H9 (cell line): ENCODE measurements around the gene DPH5. TPM values are rescaled to one million over a fixed set of nuclear protein-coding genes. Genes with fewer than 3 reads are reported as not detected.

Experiments
- DNase-seq: peaks from one replicate; pipeline ENCODE4 v3.0.0-alpha.2; 2017
- H2AFZ ChIP-seq: one replicate; pipeline ENCODE4 v1.6.1; 2013; ENCODE audit warnings: mild to moderate bottlenecking, low read length, control low read depth, moderate library complexity
- H2AK5ac ChIP-seq: 2 replicates; pipeline ENCODE4 v1.6.1; 2013; ENCODE audit warnings: low read length, control low read depth, mixed read lengths; ENCODE audit not compliant: insufficient read length
- H2BK120ac ChIP-seq: one replicate; pipeline ENCODE4 v1.6.1; 2013; ENCODE audit warnings: low read depth, mild to moderate bottlenecking, low read length, control low read depth, inconsistent platforms; ENCODE audit not compliant: poor library complexity, severe bottlenecking
- H2BK12ac ChIP-seq: 2 replicates; pipeline ENCODE4 v1.6.1; 2013; ENCODE audit warnings: low read length, control low read depth, mixed read lengths, low read depth; ENCODE audit not compliant: insufficient read length
- H2BK15ac ChIP-seq: 2 replicates; pipeline ENCODE4 v1.6.1; 2013; ENCODE audit warnings: low read depth, low read length, control low read depth
- H2BK20ac ChIP-seq: one replicate; pipeline ENCODE4 v1.6.1; 2013; ENCODE audit warnings: low read depth, mild to moderate bottlenecking, low read length, control low read depth, inconsistent platforms; ENCODE audit not compliant: poor library complexity, severe bottlenecking
- H2BK5ac ChIP-seq: 2 replicates; pipeline ENCODE4 v1.6.1; 2013; ENCODE audit warnings: low read length, control low read depth, mixed read lengths; ENCODE audit not compliant: insufficient read length
- H3K14ac ChIP-seq: 2 replicates; pipeline ENCODE4 v1.6.1; 2013; ENCODE audit warnings: low read length, control low read depth; ENCODE audit not compliant: insufficient read depth
- H3K18ac ChIP-seq: 2 replicates; pipeline ENCODE4 v1.6.1; 2013; ENCODE audit warnings: low read depth, mild to moderate bottlenecking, mixed read lengths, low read length, control low read depth; ENCODE audit not compliant: insufficient read length
- H3K23ac ChIP-seq: 2 replicates; pipeline ENCODE4 v1.6.1; 2013; ENCODE audit warnings: low read length, control low read depth, mixed read lengths, low read depth; ENCODE audit not compliant: insufficient read length
- H3K23me2 ChIP-seq: 2 replicates; pipeline ENCODE4 v1.6.1; 2013; ENCODE audit warnings: low read depth, mild to moderate bottlenecking, mixed read lengths, low read length, control low read depth; ENCODE audit not compliant: insufficient read length, poor library complexity, severe bottlenecking
- H3K27ac ChIP-seq: 2 replicates; pipeline ENCODE4 v1.5.1; 2013; ENCODE audit warnings: low read length, control low read depth, mixed read lengths, low read depth; ENCODE audit not compliant: insufficient read length
- H3K27me3 ChIP-seq: 2 replicates; pipeline ENCODE4 v1.6.1; 2013; ENCODE audit warnings: low read length, control low read depth, inconsistent platforms; ENCODE audit not compliant: insufficient read depth
- H3K4ac ChIP-seq: 2 replicates; pipeline ENCODE4 v1.6.1; 2013; ENCODE audit warnings: low read depth, mild to moderate bottlenecking, control low read depth, inconsistent platforms, low read length, moderate library complexity
- H3K4me1 ChIP-seq: 2 replicates; pipeline ENCODE4 v1.6.1; 2013; ENCODE audit warnings: low read length, control low read depth, inconsistent platforms; ENCODE audit not compliant: insufficient read depth
- H3K4me2 ChIP-seq: 2 replicates; pipeline ENCODE4 v1.6.1; 2013; ENCODE audit warnings: low read length, control low read depth, mixed read lengths; ENCODE audit not compliant: insufficient read length, insufficient read depth
- H3K56ac ChIP-seq: 2 replicates; pipeline ENCODE4 v1.6.1; 2013; ENCODE audit warnings: low read depth, mild to moderate bottlenecking, mixed read lengths, low read length, control low read depth; ENCODE audit not compliant: insufficient read length
- H3K79me1 ChIP-seq: 2 replicates; pipeline ENCODE4 v1.6.1; 2013; ENCODE audit warnings: low read depth, mild to moderate bottlenecking, moderate library complexity, low read length, control low read depth, inconsistent platforms; ENCODE audit not compliant: insufficient read depth, poor library complexity, severe bottlenecking
- H3K79me2 ChIP-seq: 2 replicates; pipeline ENCODE4 v1.6.1; 2013; ENCODE audit warnings: low read length, control low read depth, inconsistent platforms; ENCODE audit not compliant: insufficient read depth
- H3K9ac ChIP-seq: 2 replicates; pipeline ENCODE4 v1.6.1; 2013; ENCODE audit warnings: low read length, control low read depth, mixed read lengths; ENCODE audit not compliant: insufficient read length; ENCODE audit errors: extremely low read depth
- H3K9me3 ChIP-seq: one replicate; pipeline ENCODE4 v1.6.1; 2013; ENCODE audit warnings: low read depth, low read length, inconsistent platforms; ENCODE audit not compliant: control insufficient read depth
- H3T11ph ChIP-seq: one replicate; pipeline ENCODE4 v1.6.1; 2013; ENCODE audit warnings: mild to moderate bottlenecking, low read length, control low read depth, inconsistent platforms
- H4K20me1 ChIP-seq: one replicate; pipeline ENCODE4 v1.6.1; 2013; ENCODE audit not compliant: control insufficient read depth, insufficient read length, insufficient read depth
- H4K5ac ChIP-seq: 2 replicates; pipeline ENCODE4 v1.6.1; 2013; ENCODE audit warnings: low read depth, mild to moderate bottlenecking, mixed read lengths, low read length, control low read depth; ENCODE audit not compliant: insufficient read length
- H4K8ac ChIP-seq: replicated peaks from 2 replicates; pipeline ENCODE4 v1.6.1; 2013; ENCODE audit warnings: low read length, control low read depth, mixed read lengths, low read depth; ENCODE audit not compliant: insufficient read length
- H4K91ac ChIP-seq: 2 replicates; pipeline ENCODE4 v1.6.1; 2013; ENCODE audit warnings: low read depth, mild to moderate bottlenecking, moderate library complexity, mixed read lengths, low read length, control low read depth; ENCODE audit not compliant: insufficient read length
- H3K27ac Mint-ChIP-seq, 3 experiments: 2 replicates in 2 of 3; 3 replicates in 1 of 3; pipeline ENCODE4 v1.8.0; 2020 to 2021; ENCODE audit warnings: mixed read lengths in 3 of 3, mild to moderate bottlenecking in 1 of 3, moderate library complexity in 1 of 3
- H3K27me3 Mint-ChIP-seq: 2 replicates; pipeline ENCODE4 v1.8.0; 2021; ENCODE audit warnings: low read depth, mild to moderate bottlenecking, moderate library complexity, mixed read lengths
- H3K36me3 Mint-ChIP-seq, 3 experiments: 2 replicates in 2 of 3; 3 replicates in 1 of 3; pipeline ENCODE4 v1.8.0; 2020 to 2021; ENCODE audit warnings: low read depth in 3 of 3, mixed read lengths in 3 of 3; ENCODE audit not compliant: insufficient read depth in 1 of 3
- H3K4me1 Mint-ChIP-seq, 2 experiments: 2 replicates each; pipeline ENCODE4 v1.8.0; 2020; ENCODE audit warnings: mixed read lengths in 2 of 2
- H3K4me3 Mint-ChIP-seq, 2 experiments: 2 replicates in 1 of 2; 3 replicates in 1 of 2; pipeline ENCODE4 v1.8.0; 2020 to 2021; ENCODE audit warnings: mild to moderate bottlenecking in 2 of 2, mixed read lengths in 2 of 2, moderate library complexity in 1 of 2
- H3K9me3 Mint-ChIP-seq, 2 experiments: 2 replicates in 1 of 2; 3 replicates in 1 of 2; pipeline ENCODE4 v1.8.0; 2020; ENCODE audit warnings: mild to moderate bottlenecking in 2 of 2, mixed read lengths in 2 of 2, moderate library complexity in 1 of 2
- CTCF ChIP-seq: fragments of 200-600 bp; sonication (generic); conservative IDR thresholded peaks from 3 replicates; pipeline ENCODE4 v1.8.0; 2021; ENCODE audit warnings: antibody characterized with exemption, mild to moderate bottlenecking
- WGBS: extraction: QIAGEN DNeasy Blood & Tissue Kit; methylation state at CpG from one replicate; pipeline ENCODE4 v1.1.7; 2013; ENCODE audit warnings: missing lambda C conversion rate, low lambda C conversion rate, mixed read lengths; ENCODE audit not compliant: insufficient read length; ENCODE audit errors: extremely low coverage; 5-methylcytosine and 5-hydroxymethylcytosine counted together
- total RNA-seq: library from RNA; stranded (reverse); gene quantifications from 2 replicates; pipeline ENCODE4 v1.2.1, GENCODE V29; 2021

The DPH5 gene
- total RNA-seq, 1 experiment from 2014 or later: 49.4 TPM

- Histone ChIP-seq H4K91ac (no peak overlapping the region), H3K14ac (no peak overlapping the region), H3K79me2 (no peaks in the 10 kb centered on the region), H2AK5ac (no peak overlapping the region), H3K27me3 (no peaks in the 10 kb centered on the region), H3K4me1 (no peaks in the 10 kb centered on the region), H3K4ac (no peak overlapping the region), H3K27ac (no peak overlapping the region), H3K9me3 (no peaks in the 10 kb centered on the region), H4K5ac (no peak overlapping the region), H2BK120ac (no peak overlapping the region), H3K23me2 (no peaks in the 10 kb centered on the region), H4K8ac (no peak overlapping the region), H3K9ac (no peak overlapping the region), H2BK15ac (no peak overlapping the region), H2BK12ac (no peak overlapping the region), H3K79me1 (no peaks in the 10 kb centered on the region), H3K23ac (no peak overlapping the region), H3K56ac (no peak overlapping the region), H3T11ph (no peak overlapping the region), H2BK5ac (no peak overlapping the region), H3K4me2 (no peak overlapping the region), H2AFZ (no peak overlapping the region), H2BK20ac (no peak overlapping the region), H3K18ac (no peak overlapping the region), H4K20me1 (no peaks in the 10 kb centered on the region)
- Mint-ChIP-seq H3K4me1 (no peaks in the 10 kb centered on the region), H3K4me3 (no peak overlapping the region), H3K27me3 (no peaks in the 10 kb centered on the region), H3K36me3 (0 out of 7 replicates have a peak, but pooled peaks cover 0 to 1% (median 0%) of the 10 kb centered on the region in 3 experiments), H3K27ac (no peak overlapping the region; a peak in 1 of 7 replicates), H3K9me3 (no peaks in the 10 kb centered on the region)
- WGBS: no CpG with 5 or more reads among the region's 6 CpGs
- no peak for DNase-seq
- no peak for TF ChIP-seq CTCF
These were observed 34.5 kb upstream of the DPH5 start for GRCh38 chr1:101059945-101060542.
